NCI-H1930 (cell line): ENCODE results near the gene DPM2.

Experiments used
- DNase-seq, 2 experiments: peaks; one replicate each; lab custom pipeline; 2025; lab: John Stamatoyannopoulos, UW

Gene DPM2

DNA sequence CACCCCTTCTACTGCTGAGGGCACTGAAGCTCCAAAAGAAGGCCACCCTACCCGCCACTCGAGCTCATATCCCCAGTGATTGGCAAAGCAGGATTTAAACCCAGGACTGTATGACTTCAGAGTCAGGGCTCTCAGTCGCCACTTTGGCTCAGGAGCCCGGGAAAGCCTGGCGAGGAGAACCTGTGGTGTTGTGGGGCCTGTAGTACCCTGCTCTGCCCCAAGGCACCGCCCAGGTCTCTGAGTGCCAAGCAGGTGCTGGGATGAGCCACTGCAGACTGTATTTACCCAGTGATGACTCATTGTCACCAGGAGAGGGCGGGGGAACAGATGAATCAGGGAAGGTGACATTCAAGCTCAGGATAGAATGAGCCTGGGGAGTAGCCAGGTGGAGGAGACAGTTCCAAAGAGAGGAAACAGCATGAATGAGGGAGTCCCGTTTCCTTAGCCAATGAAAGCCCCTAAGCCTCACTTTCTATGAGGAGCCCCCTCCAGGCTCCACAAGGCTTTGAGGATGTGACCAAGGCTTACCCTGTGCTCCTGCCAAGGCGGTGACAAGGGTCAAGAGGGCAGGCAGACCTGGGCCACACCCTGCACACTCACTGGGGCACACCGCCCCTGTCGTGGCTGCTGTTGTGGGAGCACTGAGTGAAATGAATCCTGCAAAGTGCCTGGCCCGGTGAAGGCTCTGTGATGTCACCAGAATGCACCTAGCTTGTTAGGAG is 17.8 kb upstream of the DPM2 start:
- peak; percentile 44 to 73 for DNase-seq

DNA sequence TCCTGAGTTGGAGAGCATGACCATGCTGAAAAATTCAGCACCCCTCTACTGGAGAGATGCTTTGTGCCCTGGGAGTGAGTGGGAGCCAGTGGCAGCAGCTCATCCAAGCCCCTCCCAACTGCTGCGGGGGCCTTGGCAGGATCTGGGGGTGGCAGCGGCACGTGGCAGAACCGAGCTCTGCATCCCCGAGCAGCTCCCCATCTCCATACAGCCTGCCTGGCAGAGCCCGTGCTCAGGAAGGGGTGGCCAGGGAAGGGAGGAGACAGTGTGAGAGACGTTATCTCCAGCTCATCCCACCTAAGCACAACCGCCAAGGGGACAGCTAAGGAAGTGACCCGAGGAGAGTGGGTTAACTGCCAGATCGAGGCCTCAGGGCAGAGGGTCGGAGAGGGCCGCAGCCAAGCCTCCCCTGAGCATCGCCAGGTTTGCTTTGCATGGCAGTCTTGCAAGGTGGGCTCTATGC is 17.2 kb upstream of the DPM2 start:
- no peak for DNase-seq

DNA sequence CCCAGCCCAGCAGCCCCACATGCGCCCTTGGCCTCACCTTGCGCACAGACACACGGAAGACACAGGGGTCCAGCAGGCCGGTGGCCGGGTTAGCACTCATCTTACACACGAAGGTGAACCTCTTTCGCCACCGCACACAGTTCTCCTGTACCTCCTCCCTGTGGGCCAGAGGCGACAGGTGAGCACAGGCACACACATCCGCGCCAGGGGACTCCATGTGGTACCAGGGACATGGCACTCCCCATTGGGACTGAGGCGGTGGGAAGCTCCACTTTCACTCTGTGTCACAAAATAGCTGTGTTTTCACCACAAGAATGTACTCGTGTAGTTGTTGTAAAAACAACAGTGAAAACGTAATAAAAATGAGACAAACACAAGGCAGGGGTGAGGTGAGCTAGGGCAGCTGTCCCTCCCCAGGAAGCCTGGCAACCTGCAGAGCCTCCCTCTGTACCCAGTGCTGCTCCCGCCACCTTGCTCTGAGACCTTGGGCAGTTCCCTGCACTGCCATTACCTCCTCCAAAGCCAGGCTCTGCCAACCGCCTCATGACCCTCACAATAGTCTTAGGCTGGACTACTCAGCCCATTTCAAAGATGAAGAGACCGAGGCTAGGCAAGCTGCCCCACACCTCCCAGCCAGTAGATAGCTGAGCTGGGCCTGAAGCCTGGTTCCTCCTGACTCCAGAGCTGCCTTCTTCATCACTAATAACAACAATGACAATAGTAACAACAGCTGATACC is 16.3 kb upstream of the DPM2 start:
- no peak for DNase-seq

DNA sequence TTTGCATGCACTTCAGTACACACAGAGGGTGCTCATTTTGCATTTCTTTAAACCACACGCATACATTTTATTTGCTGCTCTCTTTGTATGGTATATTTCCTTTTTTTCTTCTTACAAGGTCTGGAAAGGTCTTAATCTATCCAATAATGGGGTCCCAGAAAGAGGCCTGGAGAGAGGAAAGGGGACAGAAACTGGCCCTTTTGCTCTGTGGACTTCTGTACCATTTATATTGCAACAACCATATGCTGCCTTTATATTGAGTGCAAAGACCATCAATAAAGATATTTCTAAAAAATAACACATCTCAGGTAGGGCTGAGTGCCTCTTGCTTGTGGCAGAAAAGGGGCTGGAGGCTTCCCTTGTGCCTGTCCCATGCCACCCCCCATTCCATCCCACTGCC is 15.5 kb upstream of the DPM2 start:
- no peak for DNase-seq

DNA sequence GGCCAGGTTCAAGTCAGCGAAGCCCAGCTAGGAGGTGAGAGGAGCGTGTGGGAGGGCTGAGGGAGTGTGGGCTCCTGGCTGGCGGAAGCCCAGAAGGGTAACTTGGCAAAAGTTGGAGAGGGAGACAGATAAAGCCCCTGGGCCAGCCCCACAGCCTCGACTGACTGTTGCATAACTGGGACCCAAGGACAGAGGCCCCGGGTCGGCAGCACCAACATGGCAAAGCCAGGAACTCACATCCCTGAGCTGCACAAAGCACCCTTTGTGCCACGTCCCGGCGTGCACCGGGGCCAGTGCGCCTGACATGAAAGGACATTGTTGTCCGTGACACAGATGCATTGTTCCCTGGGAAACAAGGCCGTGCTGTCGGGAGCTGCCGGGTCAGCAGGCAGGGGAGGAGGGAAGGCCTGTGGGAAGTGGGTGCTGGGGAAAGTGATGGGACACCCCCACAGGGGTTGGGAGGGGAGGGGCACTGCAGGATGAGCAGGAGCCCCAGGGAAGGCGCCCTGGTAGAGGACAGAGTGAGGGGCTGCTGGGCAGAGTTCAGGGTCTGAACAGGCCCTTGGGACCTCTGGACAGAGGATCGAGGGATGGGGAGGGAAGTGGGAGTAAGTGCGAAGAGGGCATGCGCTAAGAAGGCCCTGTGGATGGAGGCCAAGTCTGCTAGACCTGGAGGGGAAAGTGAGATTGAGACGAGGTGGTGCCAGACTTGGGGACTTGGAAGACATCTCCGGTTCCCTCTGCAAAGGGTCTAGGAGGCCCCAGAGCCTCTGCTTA is 13.0 kb upstream of the DPM2 start:
- no peak for DNase-seq

DNA sequence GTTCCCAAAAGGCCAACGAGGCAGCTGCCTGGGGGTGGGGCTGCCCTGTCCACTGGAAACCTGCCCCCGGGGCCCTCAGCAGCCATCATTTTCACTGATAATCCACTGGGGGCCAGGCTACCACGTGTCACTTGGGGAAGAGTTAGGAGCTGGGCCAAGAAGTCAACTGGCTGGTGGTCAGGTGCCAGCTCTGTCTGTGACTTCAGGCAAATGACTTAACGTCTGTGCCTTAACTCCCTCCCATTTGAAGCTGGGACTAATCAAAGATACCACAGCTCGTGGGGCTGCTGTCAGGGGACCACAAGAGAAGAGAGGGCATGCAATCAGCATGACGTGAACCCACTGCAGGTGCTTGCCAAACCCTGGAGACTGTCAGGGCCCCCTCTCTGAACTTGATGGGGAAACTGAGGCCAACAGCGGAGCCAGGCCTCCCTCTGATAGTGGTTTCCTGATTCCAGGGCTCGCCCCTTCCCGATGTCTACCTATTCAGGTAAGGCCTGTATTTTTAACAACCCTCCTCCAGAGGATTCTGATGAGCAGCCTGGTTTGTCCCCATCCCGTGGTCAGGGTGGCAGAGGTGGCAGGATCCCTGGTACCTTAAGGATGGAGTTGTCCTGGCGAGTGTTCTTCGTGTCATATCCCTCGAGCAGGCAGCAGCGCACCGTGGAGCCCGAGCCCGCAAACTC is 12.3 kb upstream of the DPM2 start:
- no peak for DNase-seq

DNA sequence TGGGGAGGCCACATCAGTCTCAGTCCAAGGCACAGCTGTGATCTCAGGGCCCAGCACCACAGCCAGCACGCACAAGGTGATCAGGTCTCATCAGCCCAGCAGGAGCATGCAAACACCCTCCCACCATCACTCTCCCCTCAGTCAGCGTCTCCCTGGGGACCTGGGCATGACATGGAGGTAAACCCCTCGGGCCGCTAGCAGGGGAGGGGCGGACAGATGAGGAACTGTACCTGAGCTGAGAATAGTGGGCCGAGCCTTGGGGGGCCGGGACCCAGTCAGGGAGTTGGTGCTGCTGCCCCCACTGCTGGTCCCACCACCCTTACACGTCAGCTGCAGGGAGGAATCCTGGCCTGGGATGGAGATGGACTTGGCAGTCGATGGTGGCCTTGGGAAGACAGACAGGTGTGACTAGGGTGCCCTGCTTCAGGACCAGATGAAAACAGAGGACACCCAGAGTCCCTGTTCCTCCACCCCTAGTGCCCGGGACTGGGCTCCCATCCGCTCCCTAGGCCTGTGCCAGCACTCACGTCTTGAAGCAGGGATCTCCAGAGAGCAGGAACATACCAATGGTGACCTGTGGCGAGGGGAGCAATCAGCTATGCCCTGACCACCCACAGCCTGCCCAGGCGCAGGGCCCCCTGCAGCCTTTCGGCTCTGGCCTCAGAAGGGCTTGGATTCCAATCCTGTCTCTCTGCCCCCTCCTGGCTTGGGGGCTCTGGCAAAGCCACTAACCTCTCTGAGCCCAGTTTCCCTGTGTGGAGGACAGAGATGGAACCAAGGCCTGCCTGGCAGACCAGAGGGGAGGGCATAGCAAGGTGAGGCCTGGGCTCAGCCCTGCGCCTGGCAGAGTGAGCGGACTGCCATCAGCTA is 10.4 kb upstream of the DPM2 start:
- no peak for DNase-seq

DNA sequence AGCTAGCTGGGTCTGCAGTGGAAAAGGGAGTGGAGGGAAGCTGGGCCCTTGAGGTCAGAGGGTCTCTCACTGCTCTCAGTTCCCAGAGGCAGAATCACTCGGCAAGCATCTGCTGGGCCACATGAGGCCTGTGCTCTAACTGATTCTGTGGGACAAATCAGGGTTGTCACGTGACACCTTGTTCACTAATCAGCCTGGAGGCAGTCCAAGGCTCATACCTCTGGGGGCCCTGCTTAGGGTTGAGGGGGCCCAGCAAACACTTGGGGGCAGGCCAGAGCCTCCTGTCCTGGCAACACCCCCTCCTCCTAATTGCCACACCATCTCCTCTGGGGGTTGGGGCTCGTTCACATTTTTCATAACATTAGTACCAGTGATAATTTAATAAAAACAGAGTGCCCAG is 9.1 kb upstream of the DPM2 start:
- DNase-seq = no peak

DNA sequence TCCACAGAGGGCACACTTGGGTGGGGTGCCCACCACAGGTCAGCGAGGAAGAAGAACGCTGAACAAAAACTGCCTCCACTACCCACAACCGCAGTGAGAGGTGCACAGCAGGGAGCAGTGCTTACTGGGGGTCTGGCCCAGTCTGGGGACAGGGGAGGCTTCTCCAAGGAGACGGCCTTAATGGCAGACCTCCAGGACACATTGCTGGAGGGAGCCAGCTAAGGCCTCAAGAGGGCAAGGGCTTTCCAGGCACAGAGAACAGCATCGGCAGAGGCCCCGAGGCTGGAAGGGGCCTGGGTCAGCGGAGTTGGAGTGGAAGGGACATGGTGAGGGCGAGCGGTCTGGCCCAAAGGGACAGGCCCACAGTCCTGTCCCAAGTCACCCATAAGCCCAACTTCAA is 8.3 kb upstream of the DPM2 start:
- no peak for DNase-seq

DNA sequence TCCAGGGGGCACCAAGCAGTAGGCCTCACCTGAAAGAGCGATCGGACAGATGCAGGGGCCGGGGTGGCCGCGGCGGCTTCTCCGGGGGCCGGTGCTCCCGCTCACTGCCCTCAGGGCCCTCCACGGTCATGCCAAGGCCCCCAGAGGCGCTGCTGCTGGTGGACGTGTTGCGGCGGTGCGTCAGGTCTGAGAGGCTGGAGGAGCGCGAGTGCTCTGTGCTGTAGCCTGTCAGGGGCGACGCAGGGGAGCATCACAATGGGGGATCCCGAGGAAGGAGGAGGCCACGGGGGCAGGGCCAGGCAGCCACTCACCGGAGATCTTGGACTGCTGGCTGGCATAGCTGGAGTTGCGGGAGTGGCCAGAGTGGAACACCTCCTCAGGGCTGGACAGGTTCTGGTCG is 7.7 kb upstream of the DPM2 start:
- no peak for DNase-seq

DNA sequence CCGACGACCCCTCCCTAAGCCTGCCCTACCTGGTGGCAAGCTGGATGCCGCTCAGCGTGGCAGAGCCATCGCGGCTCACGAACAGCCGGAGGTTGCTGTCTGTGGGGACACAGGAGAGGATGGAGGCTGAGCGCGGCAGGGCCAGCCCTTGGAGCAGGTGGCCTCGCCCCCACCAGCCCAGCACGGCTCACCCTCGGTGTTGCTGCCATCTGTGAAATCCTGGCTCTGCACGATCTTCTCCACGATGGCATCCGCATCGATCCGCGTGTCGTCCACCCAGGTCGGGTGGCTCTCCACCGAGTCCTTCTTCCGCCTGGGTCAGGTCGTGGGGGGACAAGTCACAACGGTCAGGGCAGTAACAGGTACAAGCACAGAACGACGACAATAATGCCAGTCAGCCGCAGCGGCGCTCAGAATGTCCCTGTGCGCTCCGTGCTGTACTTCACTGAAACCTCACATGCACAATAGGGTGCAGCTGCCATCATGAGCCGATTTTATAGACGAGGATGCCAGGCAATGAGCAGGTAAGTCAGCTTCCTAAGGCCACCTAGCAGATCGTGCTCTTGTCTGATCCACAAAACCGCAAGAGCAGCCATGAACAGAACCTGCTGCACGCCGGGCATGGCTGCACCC is 7.0 kb upstream of the DPM2 start:
- no peak for DNase-seq

DNA sequence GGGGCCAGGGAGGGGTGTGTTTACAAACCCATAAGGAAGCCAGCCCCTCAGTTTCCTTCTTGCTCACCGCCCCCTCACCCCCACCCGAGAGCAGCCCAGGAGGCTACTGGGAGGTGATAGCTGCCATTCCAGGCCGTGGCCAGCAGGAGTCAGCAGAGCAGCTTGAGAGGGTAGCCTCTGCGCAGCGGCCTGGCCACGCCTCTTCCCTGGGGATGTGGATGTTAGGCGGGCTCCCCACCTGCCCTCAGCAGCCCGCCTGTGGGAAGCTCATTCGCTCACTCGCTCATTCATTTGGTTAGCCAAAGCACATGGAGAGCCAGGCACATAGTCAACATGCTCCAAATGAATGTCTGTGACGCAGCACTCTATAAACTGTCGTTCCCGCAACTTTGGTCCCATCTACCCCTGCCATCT is 6.1 kb upstream of the DPM2 start:
- peak; percentile 40 to 67 for DNase-seq

DNA sequence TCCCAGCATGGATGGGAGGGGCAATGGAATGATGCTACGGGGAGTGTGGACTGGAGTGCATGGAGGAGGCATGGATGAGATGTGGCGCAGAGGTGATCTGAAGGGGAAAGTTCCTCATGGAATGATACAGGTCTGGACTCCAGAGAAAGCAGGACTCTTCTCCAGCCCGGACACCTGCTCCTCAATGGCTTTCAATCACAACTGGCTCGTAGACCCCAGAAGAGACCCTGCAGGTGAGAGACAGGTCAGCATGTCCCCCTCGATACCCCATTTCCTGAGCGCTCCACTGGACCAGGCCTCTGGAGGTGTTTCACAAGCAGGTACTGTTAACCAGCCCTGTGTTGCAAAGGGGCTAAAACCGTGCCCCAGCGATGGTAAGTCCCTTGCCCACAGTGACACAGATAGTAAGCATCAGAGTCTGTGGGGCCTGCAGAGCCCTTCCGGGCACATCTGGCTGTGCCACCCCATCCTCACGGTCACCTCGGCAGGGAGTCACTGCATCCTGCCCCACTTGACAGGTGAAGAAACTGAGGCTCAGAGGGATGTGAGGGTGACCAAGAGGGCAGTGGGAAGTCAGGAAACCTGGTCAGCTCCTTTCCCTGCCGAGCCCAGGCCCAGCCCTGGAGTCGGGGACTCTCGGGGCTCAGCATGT is 5.5 kb upstream of the DPM2 start:
- no peak for DNase-seq

DNA sequence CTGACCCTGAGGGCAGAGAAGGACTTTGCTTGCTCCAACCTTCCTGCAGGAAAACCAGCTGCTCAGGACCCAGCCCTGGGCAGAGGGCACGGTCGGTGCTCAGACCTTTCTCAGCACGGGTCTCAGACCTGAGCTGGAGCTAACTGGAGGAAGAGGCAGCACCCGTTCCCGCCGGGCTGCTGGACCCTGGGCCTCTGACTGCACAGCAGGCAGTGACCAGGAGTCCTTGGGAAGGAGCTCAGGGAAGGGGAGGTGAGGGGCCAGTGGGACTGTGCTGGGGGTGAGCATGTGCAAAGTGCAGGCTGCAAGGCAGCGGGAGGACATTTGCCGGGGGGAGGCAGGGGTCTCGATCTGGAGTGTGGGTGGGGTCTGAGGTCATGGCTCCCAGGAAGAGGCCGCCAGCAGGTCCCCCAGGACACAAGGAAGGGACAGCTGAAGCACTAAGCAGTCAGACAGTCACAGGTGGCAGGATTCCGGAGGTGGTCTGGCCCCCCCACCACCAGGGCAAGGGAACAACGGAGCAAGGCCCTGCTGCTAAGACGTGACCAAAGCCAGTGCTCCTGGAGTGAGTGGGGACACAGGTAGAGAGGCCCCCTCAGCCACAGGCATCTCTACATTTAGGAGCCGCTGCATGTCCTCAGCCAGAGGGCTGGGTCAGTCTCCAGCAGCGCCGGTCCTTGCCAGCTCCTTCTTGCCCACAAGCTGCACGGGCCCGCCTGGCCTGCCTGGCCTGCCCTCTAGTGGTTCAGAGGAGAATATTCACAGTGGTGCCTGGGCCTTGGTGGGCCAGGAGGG is 4.8 kb upstream of the DPM2 start:
- DNase-seq = peak; percentile 16 to 43

DNA sequence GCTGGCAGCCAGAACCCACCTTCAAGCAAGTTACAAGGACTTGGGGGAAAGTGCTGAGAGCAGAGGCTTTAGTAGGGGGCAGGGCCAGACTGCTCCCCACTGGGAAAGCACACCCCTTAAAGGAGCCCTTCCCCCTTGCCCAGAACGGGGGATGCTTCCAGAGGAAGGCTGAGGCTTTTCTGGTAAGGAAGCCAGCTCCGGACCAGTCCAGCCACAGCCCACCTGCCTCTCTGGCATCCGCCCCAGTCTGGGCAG is 4.2 kb upstream of the DPM2 start:
- DNase-seq = no peak

DNA sequence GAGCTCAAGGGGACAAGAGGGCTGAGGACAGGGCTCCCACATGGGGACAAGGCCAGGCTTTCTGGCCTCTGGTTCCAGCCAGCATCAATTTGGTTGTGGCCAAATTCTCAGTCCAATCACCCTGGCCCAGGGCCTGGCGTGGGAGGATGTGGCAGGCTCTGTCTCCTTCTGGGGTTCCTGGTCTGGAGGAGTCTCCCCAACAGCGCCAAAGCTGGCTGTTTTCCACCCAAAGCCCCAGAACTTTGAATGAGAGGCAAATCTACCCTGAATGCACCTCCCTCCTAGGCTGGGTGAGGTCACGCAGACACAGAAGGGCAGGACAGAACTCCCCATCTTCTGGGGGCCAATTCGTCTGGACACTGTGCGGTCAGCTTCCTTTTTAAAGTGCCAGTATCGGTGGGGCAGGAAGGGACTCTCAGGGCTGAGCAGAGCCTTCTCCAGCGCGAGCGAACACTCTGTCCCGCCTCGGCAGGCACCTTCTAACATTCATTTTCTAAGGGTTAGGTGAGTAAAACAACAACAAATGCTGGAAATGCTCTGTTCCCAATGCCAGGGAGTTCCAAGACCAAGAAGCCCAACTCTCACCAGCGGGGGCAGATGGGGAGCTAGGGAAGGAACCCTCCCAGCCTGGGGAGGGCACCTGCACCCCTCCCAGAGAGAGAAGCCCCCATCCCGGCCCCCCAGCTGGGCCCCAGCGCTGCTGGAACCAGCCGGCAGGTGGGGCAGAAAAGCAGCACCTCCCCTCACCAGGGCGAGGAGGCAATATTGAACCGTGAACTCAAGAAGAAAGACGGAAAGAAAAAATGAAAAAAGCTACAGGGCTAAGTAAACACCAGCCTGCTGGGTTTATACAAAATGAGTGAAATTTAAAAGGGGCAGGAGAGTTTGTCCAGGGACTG is 3.7 kb upstream of the DPM2 start:
- no peak for DNase-seq

DNA sequence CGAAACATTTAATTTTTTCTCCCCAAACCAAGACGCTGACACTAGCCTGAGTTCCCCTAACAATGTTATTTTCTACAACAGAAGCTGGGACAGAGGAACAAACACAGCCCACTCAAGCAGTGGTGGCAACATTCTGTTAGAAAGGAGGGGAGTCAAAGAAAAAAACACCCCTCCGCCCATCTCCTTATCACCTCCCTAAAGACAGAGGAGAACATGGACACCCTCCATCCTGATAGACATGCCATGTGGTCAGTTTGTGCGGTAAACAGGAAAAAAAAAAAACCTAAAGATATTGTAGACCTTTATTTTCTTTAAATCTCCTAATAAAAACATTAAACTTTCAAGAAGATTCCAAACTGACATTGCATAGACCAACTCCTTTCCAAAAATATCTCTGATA is 2.9 kb upstream of the DPM2 start:
- DNase-seq = no peak

DNA sequence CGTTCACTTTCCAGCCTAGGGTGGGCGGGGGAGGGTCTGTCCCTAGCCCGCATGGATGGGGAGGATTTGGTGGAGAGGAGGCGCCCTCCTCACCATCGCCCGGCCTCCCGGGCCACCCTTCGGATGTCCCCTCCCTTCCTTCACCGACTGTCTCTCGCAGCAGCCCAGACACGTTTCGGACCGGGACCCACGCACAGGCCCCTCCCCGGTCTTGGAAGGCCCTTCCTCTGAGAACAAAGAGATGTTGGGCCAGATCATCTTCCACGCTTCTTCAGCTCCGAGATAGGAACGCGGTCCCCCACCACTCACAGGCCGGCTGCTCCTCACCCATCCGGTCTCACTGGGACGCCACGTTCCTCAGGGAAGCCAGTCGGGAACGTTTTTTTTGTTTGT is 640 bp upstream of the DPM2 start:
- DNase-seq = no peak

DNA sequence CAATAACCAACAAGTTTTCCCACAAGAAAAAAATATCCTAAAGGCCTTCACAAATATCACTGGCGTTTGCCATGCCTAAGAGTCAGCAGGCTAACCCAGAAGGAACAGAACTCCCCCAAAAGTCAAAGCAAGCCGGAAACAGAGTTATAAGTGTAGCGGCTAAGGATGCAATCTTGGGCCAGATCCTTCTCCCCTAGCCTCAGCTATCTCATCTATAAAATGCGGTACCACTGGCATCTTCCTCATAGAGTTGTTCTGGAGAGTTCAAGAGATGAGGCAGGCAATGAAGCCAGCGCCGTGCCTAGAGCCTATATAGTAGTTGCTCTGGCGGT is 632 bp downstream of the DPM2 start:
- DNase-seq = no peak
